HepG2 (cell line): Measurements from ENCODE around the gene C20orf204. TPM values are rescaled to one million over a fixed set of nuclear protein-coding genes. Genes with fewer than 3 reads are reported as not detected.

ENCODE experiments used
- ATAC-seq: fragments of 200-7000 bp; cut with Tn5 transposase; 3 replicates; pipeline ENCODE4 v1.9.1; 2020; ENCODE audit warnings: mild to moderate bottlenecking, moderate library complexity
- BruUV-seq: library from RNA; stranded (reverse); fragments of 400-500 nt; replicated peaks from 2 replicates; lab custom pipeline; 2021; lab: Mats Ljungman, UMichigan
- CTCF ChIA-PET: fragments of 300-600 bp; formaldehyde crosslinking; extraction: SDS; loops from one replicate; lab custom pipeline; 2021; ENCODE audit warnings: low total read pairs, inconsistent platforms, low intra/inter-chr PET ratio; lab: Yijun Ruan, JAX
- POLR2A ChIA-PET: fragments of 350-600 bp; sonication (Branson Sonifier 250); formaldehyde crosslinking; loops from one replicate; lab custom pipeline; 2020; ENCODE audit warnings: antibody characterized with exemption, inconsistent platforms; lab: Yijun Ruan, JAX
- DNase-seq: peaks from one replicate; pipeline ENCODE4 v3.0.0-alpha.2; 2015; ENCODE audit warnings: low spot score
- FAIRE-seq: peaks from 3 replicates; lab custom pipeline; 2011; peaks lifted over from hg19 to GRCh38; lab: Jason Lieb, UNC
- H2AFZ ChIP-seq: one replicate; pipeline ENCODE4 v1.6.1; 2011; ENCODE audit warnings: low read length, inconsistent platforms
- H3K27ac ChIP-seq: fragments of 300-600 bp; 3 replicates; pipeline ENCODE4 v1.8.0; 2011; ENCODE audit warnings: mixed run types, mild to moderate bottlenecking, mixed read lengths, low read length, inconsistent platforms; ENCODE audit not compliant: insufficient read depth; ENCODE audit errors: extremely low read length
- H3K27me3 ChIP-seq, 2 experiments: fragments of 200-600 bp in 1 of 2; 2 replicates in 1 of 2; 3 replicates in 1 of 2; pipeline versions ENCODE4 v1.6.0 to v1.8.0; 2011; ENCODE audit warnings: low read length in 2 of 2, mild to moderate bottlenecking in 2 of 2, moderate library complexity in 2 of 2, inconsistent platforms in 1 of 2; ENCODE audit not compliant: insufficient read depth in 2 of 2, control insufficient read depth in 1 of 2
- H3K36me3 ChIP-seq, 2 experiments: fragments of 200-600 bp in 1 of 2; replicated peaks in 1 of 2; 2 replicates in 1 of 2; 3 replicates in 1 of 2; pipeline versions ENCODE4 v1.5.1 to v1.8.0; 2011; ENCODE audit warnings: low read length in 2 of 2, inconsistent platforms in 1 of 2; ENCODE audit not compliant: insufficient read depth in 2 of 2, control insufficient read depth in 1 of 2
- H3K4me1 ChIP-seq: 2 replicates; pipeline ENCODE4 v1.5.1; 2012; ENCODE audit warnings: low read length, inconsistent platforms; ENCODE audit not compliant: insufficient read depth
- H3K4me2 ChIP-seq: 2 replicates; pipeline ENCODE4 v1.6.0; 2011; ENCODE audit warnings: low read depth, low read length, inconsistent platforms
- H3K4me3 ChIP-seq, 3 experiments: fragments of 200-600 bp in 1 of 3; sonication (generic), shearing (Covaris generic) in 1 of 3; replicated peaks in 1 of 3; 2 replicates each; pipeline ENCODE4 v1.5.1; 2011 to 2016; ENCODE audit warnings: low read length in 3 of 3, inconsistent platforms in 2 of 3, low read depth in 2 of 3, mild to moderate bottlenecking in 2 of 3, control low read depth in 1 of 3, mixed read lengths in 1 of 3; ENCODE audit not compliant: insufficient read depth in 1 of 3
- H3K79me2 ChIP-seq: one replicate; pipeline ENCODE4 v1.6.1; 2011; ENCODE audit warnings: low read length, inconsistent platforms; ENCODE audit not compliant: insufficient read depth
- H3K9ac ChIP-seq: 2 replicates; pipeline ENCODE4 v1.6.0; 2011; ENCODE audit warnings: mild to moderate bottlenecking, low read depth, low read length, inconsistent platforms; ENCODE audit not compliant: insufficient read depth
- H3K9me3 ChIP-seq: 2 replicates; pipeline ENCODE4 v1.5.1; 2012; ENCODE audit warnings: mild to moderate bottlenecking, low read length
- H4K20me1 ChIP-seq: 2 replicates; pipeline ENCODE4 v1.6.0; 2011; ENCODE audit warnings: inconsistent platforms, mild to moderate bottlenecking, low read length, moderate library complexity; ENCODE audit not compliant: insufficient read depth
- CBX1 ChIP-seq: IDR thresholded peaks from one replicate; pipeline ENCODE4 v1.6.1; 2016; ENCODE audit warnings: antibody characterized with exemption, low read depth
- CENPT ChIP-seq: sonication (generic); formaldehyde crosslinking; IDR thresholded peaks from 2 replicates; pipeline ENCODE4 v1.8.0; 2022; ENCODE audit warnings: low read depth, mild to moderate bottlenecking, moderate library complexity, missing genetic modification reagents
- DR1 ChIP-seq: sonication (generic); formaldehyde crosslinking; IDR thresholded peaks from 2 replicates; pipeline ENCODE4 v1.8.0; 2021; ENCODE audit warnings: mild to moderate bottlenecking, missing genetic modification reagents, inconsistent platforms
- GTF3A ChIP-seq: sonication (generic); formaldehyde crosslinking; conservative IDR thresholded peaks from 2 replicates; pipeline ENCODE4 v1.4.0; 2020; ENCODE audit warnings: mild to moderate bottlenecking, missing genetic modification reagents
- HMGA1 ChIP-seq: sonication (generic); formaldehyde crosslinking; conservative IDR thresholded peaks from 2 replicates; pipeline ENCODE4 v1.4.0; 2020; ENCODE audit warnings: missing genetic modification reagents
- KAT8 ChIP-seq: IDR thresholded peaks from 2 replicates; pipeline ENCODE4 v1.6.1; 2016; ENCODE audit warnings: missing genetic modification reagents, missing compliant biosample characterization
- KDM5B ChIP-seq: sonication (generic); formaldehyde crosslinking; IDR thresholded peaks from 2 replicates; pipeline ENCODE4 v1.4.0; 2020; ENCODE audit warnings: missing genetic modification reagents, mild to moderate bottlenecking, borderline replicate concordance
- MAF1 ChIP-seq: sonication (generic); formaldehyde crosslinking; IDR thresholded peaks from 2 replicates; pipeline ENCODE4 v1.5.0; 2020; ENCODE audit warnings: missing genetic modification reagents, borderline replicate concordance
- MTA1 ChIP-seq: sonication (generic); formaldehyde crosslinking; IDR thresholded peaks from 2 replicates; pipeline ENCODE4 v1.4.0; 2020; ENCODE audit warnings: missing genetic modification reagents, mild to moderate bottlenecking, borderline replicate concordance
- POLR2A ChIP-seq, 2 experiments: IDR thresholded peaks; 2 replicates each; pipeline ENCODE4 v1.6.1; 2011; ENCODE audit warnings: low read depth in 2 of 2, low read length in 2 of 2, mild to moderate bottlenecking in 1 of 2, moderate library complexity in 1 of 2; ENCODE audit not compliant: insufficient read depth in 1 of 2
- PTBP1 ChIP-seq: fragments of 200-400 bp; formaldehyde crosslinking; IDR thresholded peaks from 2 replicates; pipeline ENCODE4 v1.6.1; 2018; ENCODE audit warnings: low read length, low read depth; ENCODE audit not compliant: poor library complexity, severe bottlenecking
- SAP130 ChIP-seq: IDR thresholded peaks from 2 replicates; pipeline ENCODE4 v1.6.1; 2016; ENCODE audit warnings: low read depth
- STAG1 ChIP-seq: sonication (generic); formaldehyde crosslinking; IDR thresholded peaks from 2 replicates; pipeline ENCODE4 v1.4.0; 2020; ENCODE audit warnings: missing genetic modification reagents
- U2AF2 ChIP-seq: fragments of 200-400 bp; formaldehyde crosslinking; IDR thresholded peaks from 2 replicates; pipeline ENCODE4 v1.6.1; 2017; ENCODE audit warnings: low read depth, mild to moderate bottlenecking, low read length
- ZFYVE20 ChIP-seq: sonication (generic); formaldehyde crosslinking; IDR thresholded peaks from 2 replicates; pipeline ENCODE4 v1.8.0; 2023; ENCODE audit warnings: low read depth, mild to moderate bottlenecking, moderate library complexity, missing genetic modification reagents, borderline replicate concordance
- ZNF143 ChIP-seq: sonication (generic); formaldehyde crosslinking; IDR thresholded peaks from 2 replicates; pipeline ENCODE4 v1.4.0; 2020; ENCODE audit warnings: missing genetic modification reagents
- ZNF264 ChIP-seq: sonication (generic); formaldehyde crosslinking; IDR thresholded peaks from 2 replicates; pipeline ENCODE4 v1.4.0; 2020; ENCODE audit warnings: missing genetic modification reagents
- ZNF343 ChIP-seq: sonication (generic); formaldehyde crosslinking; IDR thresholded peaks from 2 replicates; pipeline ENCODE4 v1.4.0; 2020; ENCODE audit warnings: mild to moderate bottlenecking, missing genetic modification reagents
- ZNF605 ChIP-seq: sonication (generic); formaldehyde crosslinking; IDR thresholded peaks from 2 replicates; pipeline ENCODE4 v1.8.0; 2022; ENCODE audit warnings: mild to moderate bottlenecking, missing genetic modification reagents
- ZNF619 ChIP-seq: sonication (generic); formaldehyde crosslinking; IDR thresholded peaks from 2 replicates; pipeline ENCODE4 v1.4.0; 2020; ENCODE audit warnings: mild to moderate bottlenecking, missing genetic modification reagents
- ZNF773 ChIP-seq: sonication (generic); formaldehyde crosslinking; IDR thresholded peaks from 2 replicates; pipeline ENCODE4 v1.4.0; 2020; ENCODE audit warnings: missing genetic modification reagents, borderline replicate concordance
- ZNF781 ChIP-seq: sonication (generic); formaldehyde crosslinking; IDR thresholded peaks from 2 replicates; pipeline ENCODE4 v1.5.1; 2020; ENCODE audit warnings: borderline replicate concordance, mild to moderate bottlenecking, missing genetic modification reagents; ENCODE audit errors: not compliant biosample characterization
- ZSCAN20 ChIP-seq: sonication (generic); formaldehyde crosslinking; IDR thresholded peaks from 2 replicates; pipeline ENCODE4 v1.4.0; 2020; ENCODE audit warnings: missing genetic modification reagents, mild to moderate bottlenecking, borderline replicate concordance
- ZZZ3 ChIP-seq: sonication (generic); formaldehyde crosslinking; IDR thresholded peaks from 2 replicates; pipeline ENCODE4 v1.4.0; 2020; ENCODE audit warnings: missing genetic modification reagents, mild to moderate bottlenecking, borderline replicate concordance
- WGBS: methylation state at CpG from one replicate; pipeline ENCODE4 v1.1.6; 2017; ENCODE audit warnings: low lambda C conversion rate; 5-methylcytosine and 5-hydroxymethylcytosine counted together
- in situ Hi-C: cut with HindIII; loops from 2 replicates; pipeline ENCODE4 v1.10.0; 2017; ENCODE audit warnings: low pct_unique_long_range_greater_than_20kb; ENCODE audit not compliant: extremely low pct_ligation_motif_present
- intact Hi-C: fragments of 100-400 bp; cut with micrococcal nuclease; formaldehyde crosslinking; loops from one replicate; pipeline ENCODE4 v1.10.0; 2022; ENCODE audit not compliant: unreplicated experiment
- polyA plus RNA-seq, 8 experiments: library from polyadenylated mRNA; depleted of rRNA in 3 of 8; stranded (reverse) in 7 of 8; unstranded in 1 of 8; fragments of >200 nt; fragmentation: Illumina TruSeq in 4 of 8; extraction: Trizol in 4 of 8; gene quantifications; 2 replicates each; pipeline versions ENCODE4 v1.2.1 to v1.2.3, GENCODE V29; 2011 to 2016; ENCODE audit warnings: low read depth in 4 of 8, missing spikeins in 1 of 8, mixed read lengths in 1 of 8; ENCODE audit not compliant: insufficient read depth in 1 of 8
- total RNA-seq, 5 experiments: library from RNA; depleted of rRNA; stranded (reverse); fragments of >200 nt; fragmentation: Illumina TruSeq; extraction: Trizol; gene quantifications; 2 replicates each; pipeline ENCODE4 v1.2.3, GENCODE V29; 2016; ENCODE audit warnings: low read depth in 1 of 5

Gene C20orf204
- total and polyA plus RNA-seq, 2 of the 13 experiments (the other 11 are each of a cell fraction or from before 2014, with no cell fraction given) = 22.1 to 80.0 TPM

GRCh38 chr20:64051561-64052325 is 15.8 kb downstream of the C20orf204 start (continued):
- TF ChIP-seq PTBP1 (peak; percentile 35), ZSCAN20 (no peak), DR1 (CRISPR knock-in tag) (peak; percentile 15; the same call in 1 of the 2 replicates), ZZZ3 (CRISPR knock-in tag) (0 out of 2 replicates have a peak, but pooled peaks have one; percentile 42), SAP130 (CRISPR knock-in tag) (peak; percentile 46), MTA1 (CRISPR knock-in tag) (no peak), CBX1 (peak; percentile 32), ZNF781 (peak; percentile 25), GTF3A (0 out of 2 replicates have a peak, but pooled peaks have one; percentile 28), KDM5B (peak; percentile 45; the same call in 1 of the 2 replicates), STAG1 (no peak)
- TF ChIP-seq, all 625 proteins: peak for 31

DNA sequence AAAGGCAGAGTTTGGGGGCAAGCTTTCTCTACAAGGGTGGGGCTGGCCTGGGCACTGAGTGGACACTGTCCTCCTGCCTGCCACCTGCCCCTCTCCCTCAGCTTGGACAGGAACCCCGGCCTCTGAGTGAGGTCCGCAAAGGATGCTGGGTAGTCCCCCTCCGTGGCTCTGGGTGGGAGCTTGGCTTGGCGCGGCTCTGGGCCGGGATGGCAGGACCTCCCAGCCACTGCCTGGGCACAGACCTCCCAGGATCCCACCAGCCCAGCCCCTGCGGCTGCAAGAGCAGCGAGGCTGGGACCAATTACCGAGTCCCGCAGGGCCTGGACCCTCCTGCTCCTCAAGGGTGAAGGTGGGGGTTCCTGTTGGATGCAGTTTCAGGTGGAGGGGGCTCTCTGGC is 16.3 kb downstream of the C20orf204 start:
- Histone ChIP-seq H3K9me3 (no peaks in the 10 kb centered on the region), H3K79me2 (peaks cover 4% of the 10 kb centered on the region), H3K4me1 (peaks cover 74% of the 10 kb centered on the region), H4K20me1 (no peaks in the 10 kb centered on the region), H3K4me2 (peak overlapping the region; percentile 98), H3K36me3 (no peaks in the 10 kb centered on the region), H3K4me3 (0 out of 6 replicates have a peak overlapping the region, but pooled peaks of 1 of the 3 experiments have one; percentile 69), H3K27me3 (no peaks in the 10 kb centered on the region; a peak in 1 of 5 replicates), H3K27ac (peak overlapping the region; percentile 77), H2AFZ (no peak overlapping the region), H3K9ac (peak overlapping the region; percentile 66; the same call in 1 of the 2 replicates)
- DNase-seq (no peak), ATAC-seq (no peak), FAIRE-seq (no peak)
- intact Hi-C loops (no loop called here), in situ Hi-C loops (no loop called here)
- CTCF ChIA-PET = no interaction called here
- no TSS peak for BruUV-seq
- 65% methylated on average over 7 of the region's 10 CpGs for WGBS
- POLR2A ChIA-PET = interaction anchor here (0.6 to 9.4 kb wide), 9 partner anchors 10 to 394 kb away, joined by 3 to 252 read pairs (median 6); partner anchors contain the start of genes C20orf204, PRPF6, RTEL1 and SAMD10
- TF ChIP-seq HMGA1 (CRISPR knock-in tag) = no peak
- no peak for TF ChIP-seq ZNF343 (CRISPR knock-in tag)
- peak; percentile 65; the same call in 1 of the 2 replicates for TF ChIP-seq ZNF143
- no peak for TF ChIP-seq ZFYVE20 (CRISPR knock-in tag)
- 0 out of 2 replicates have a peak, but pooled peaks have one; percentile 2 for TF ChIP-seq ZNF605 (CRISPR knock-in tag)
- no peak for TF ChIP-seq ZNF264 (CRISPR knock-in tag)
- TF ChIP-seq CENPT (CRISPR knock-in tag) = peak; percentile 23
- no peak for TF ChIP-seq ZNF619 (CRISPR knock-in tag)
- no peak for TF ChIP-seq MAF1 (CRISPR knock-in tag)
- TF ChIP-seq ZNF773 (CRISPR knock-in tag) = 0 out of 2 replicates have a peak, but pooled peaks have one; percentile 3
- TF ChIP-seq KAT8 (CRISPR knock-in tag) = no peak
- TF ChIP-seq U2AF2 = no peak
- TF ChIP-seq POLR2A (IDR thresholded peaks at IDR 0.05; ENCODE audit: insufficient read depth in 1 of 2, low read depth in 2 of 2, low read length in 2 of 2) = no peak
